ENCODE data around the gene ABHD6. TPM values are rescaled to one million over a fixed set of nuclear protein-coding genes. Genes with fewer than 3 reads are reported as not detected.

Gene ABHD6, protein sequence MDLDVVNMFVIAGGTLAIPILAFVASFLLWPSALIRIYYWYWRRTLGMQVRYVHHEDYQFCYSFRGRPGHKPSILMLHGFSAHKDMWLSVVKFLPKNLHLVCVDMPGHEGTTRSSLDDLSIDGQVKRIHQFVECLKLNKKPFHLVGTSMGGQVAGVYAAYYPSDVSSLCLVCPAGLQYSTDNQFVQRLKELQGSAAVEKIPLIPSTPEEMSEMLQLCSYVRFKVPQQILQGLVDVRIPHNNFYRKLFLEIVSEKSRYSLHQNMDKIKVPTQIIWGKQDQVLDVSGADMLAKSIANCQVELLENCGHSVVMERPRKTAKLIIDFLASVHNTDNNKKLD
- 10 to 100 TPM in 1 of 2 donors, 1 to 10 TPM in 1; 6.1 to 10.6 TPM for total RNA-seq

DNA sequence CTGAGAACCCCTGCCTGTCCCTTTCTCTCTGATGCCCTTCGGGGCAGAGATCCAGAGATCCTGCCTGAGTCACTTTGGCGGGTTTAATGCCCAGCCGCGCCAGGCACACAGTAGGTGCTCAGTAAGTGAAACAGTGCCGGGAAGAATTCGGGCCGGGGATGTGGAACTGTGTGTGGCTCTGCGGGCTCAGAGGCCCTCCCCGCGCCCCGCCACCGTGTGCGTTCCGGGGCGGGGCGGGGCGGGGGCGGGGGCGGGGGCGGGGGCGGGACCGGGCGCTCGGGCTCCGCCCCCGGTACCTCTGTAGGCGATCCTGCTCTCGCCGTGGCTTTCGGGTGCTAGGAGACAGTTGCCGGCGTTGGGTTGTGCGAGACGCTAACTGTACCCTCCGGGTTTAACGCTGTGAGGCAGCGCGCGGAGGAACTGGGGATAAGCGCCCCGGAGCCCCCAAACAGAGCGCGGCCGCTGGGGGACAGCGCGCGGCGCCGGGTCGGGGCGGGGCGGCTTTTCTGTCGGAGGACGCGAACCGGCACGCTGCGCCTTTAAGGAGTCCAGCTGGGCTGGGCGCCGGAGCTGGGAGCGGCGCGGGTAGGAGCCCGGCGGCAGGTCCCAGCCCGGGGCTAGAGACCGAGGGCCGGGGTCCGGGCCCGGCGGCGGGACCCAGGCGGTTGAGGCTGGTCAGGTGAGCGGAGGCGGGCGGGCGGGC lies at the start of gene ABHD6:
ABHD6 (plus strand) TSS at position 555 of the 703 bp plus-strand sequence. CDS start 18,795 bp downstream, outside the sequence.
- TF ChIP-seq, protein P1, sequence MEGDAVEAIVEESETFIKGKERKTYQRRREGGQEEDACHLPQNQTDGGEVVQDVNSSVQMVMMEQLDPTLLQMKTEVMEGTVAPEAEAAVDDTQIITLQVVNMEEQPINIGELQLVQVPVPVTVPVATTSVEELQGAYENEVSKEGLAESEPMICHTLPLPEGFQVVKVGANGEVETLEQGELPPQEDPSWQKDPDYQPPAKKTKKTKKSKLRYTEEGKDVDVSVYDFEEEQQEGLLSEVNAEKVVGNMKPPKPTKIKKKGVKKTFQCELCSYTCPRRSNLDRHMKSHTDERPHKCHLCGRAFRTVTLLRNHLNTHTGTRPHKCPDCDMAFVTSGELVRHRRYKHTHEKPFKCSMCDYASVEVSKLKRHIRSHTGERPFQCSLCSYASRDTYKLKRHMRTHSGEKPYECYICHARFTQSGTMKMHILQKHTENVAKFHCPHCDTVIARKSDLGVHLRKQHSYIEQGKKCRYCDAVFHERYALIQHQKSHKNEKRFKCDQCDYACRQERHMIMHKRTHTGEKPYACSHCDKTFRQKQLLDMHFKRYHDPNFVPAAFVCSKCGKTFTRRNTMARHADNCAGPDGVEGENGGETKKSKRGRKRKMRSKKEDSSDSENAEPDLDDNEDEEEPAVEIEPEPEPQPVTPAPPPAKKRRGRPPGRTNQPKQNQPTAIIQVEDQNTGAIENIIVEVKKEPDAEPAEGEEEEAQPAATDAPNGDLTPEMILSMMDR (IDR thresholded peaks at IDR 0.05) = peak; percentile 8
- H3K27me3 ChIP-seq (replicated peaks; ENCODE audit: insufficient read depth) = no peaks in the 10 kb centered on the region

GRCh38 chr3:58188173-58188564 lies 49.4 kb upstream of the ABHD6 start:
- ATAC-seq (ENCODE audit: insufficient number of reproducible peaks, low FRiP score, low read depth) = no peak
- TF ChIP-seq, protein P1 (IDR thresholded peaks at IDR 0.05) = no peak
- Histone ChIP-seq H3K27ac (no peak overlapping the region), H3K4me1 (ENCODE audit: control insufficient read depth in 1 of 2, low read depth in 2 of 2) (no peaks in the 10 kb centered on the region), H3K27me3 (replicated peaks; ENCODE audit: insufficient read depth) (no peaks in the 10 kb centered on the region), H3K36me3 (no peaks in the 10 kb centered on the region), H3K4me3 (no peak overlapping the region), H3K9me3 (no peaks in the 10 kb centered on the region)
- no peak for DNase-seq (ENCODE audit: low spot score)

More for the DNA sequence above, at the start of gene ABHD6:
- peaks cover 3 to 17% of the 10 kb centered on the region in 2 donors for H3K4me1 ChIP-seq (ENCODE audit: control insufficient read depth in 1 of 2, low read depth in 2 of 2)
- H3K9me3 ChIP-seq = no peaks in the 10 kb centered on the region
- no peaks in the 10 kb centered on the region for H3K36me3 ChIP-seq
- ATAC-seq (ENCODE audit: insufficient number of reproducible peaks, low FRiP score, low read depth) (peak; percentile 84), DNase-seq (ENCODE audit: low spot score) (peak; percentile 32)
- H3K27ac ChIP-seq = peak within 1 kb of the TSS; percentile 10 to 63
- peak within 1 kb of the TSS; percentile 80 for H3K4me3 ChIP-seq

- Histone ChIP-seq H3K27me3 (replicated peaks; ENCODE audit: insufficient read depth) (no peaks in the 10 kb centered on the region), H3K4me3 (no peak overlapping the region), H3K36me3 (no peaks in the 10 kb centered on the region), H3K9me3 (no peaks in the 10 kb centered on the region), H3K27ac (no peak overlapping the region), H3K4me1 (ENCODE audit: control insufficient read depth in 1 of 2, low read depth in 2 of 2) (no peaks in the 10 kb centered on the region)
- DNase-seq (ENCODE audit: low spot score) = no peak
- TF ChIP-seq, protein P1 (IDR thresholded peaks at IDR 0.05) = no peak
- no peak for ATAC-seq (ENCODE audit: insufficient number of reproducible peaks, low FRiP score, low read depth)
These were observed 48.6 kb upstream of the ABHD6 start for GRCh38 chr3:58188921-58189451.

- TF ChIP-seq, protein P1 (IDR thresholded peaks at IDR 0.05) = no peak
- Histone ChIP-seq H3K27ac (no peak overlapping the region), H3K36me3 (no peaks in the 10 kb centered on the region), H3K9me3 (no peaks in the 10 kb centered on the region), H3K4me1 (ENCODE audit: control insufficient read depth in 1 of 2, low read depth in 2 of 2) (no peaks in the 10 kb centered on the region), H3K4me3 (no peak overlapping the region), H3K27me3 (replicated peaks; ENCODE audit: insufficient read depth) (no peaks in the 10 kb centered on the region)
- no peak for ATAC-seq (ENCODE audit: insufficient number of reproducible peaks, low FRiP score, low read depth)
- DNase-seq (ENCODE audit: low spot score) = no peak
These were observed 47.9 kb upstream of the ABHD6 start for GRCh38 chr3:58189691-58190090.

- no peak for DNase-seq (ENCODE audit: low spot score)
- no peaks in the 10 kb centered on the region for H3K9me3 ChIP-seq
- no peak overlapping the region for H3K4me3 ChIP-seq
- no peaks in the 10 kb centered on the region for H3K36me3 ChIP-seq
- TF ChIP-seq, protein P1 (IDR thresholded peaks at IDR 0.05) = no peak
- no peaks in the 10 kb centered on the region for H3K4me1 ChIP-seq (ENCODE audit: control insufficient read depth in 1 of 2, low read depth in 2 of 2)
- ATAC-seq (ENCODE audit: insufficient number of reproducible peaks, low FRiP score, low read depth) = no peak
- no peak overlapping the region for H3K27ac ChIP-seq
- no peaks in the 10 kb centered on the region for H3K27me3 ChIP-seq (replicated peaks; ENCODE audit: insufficient read depth)
These were observed 47.3 kb upstream of the ABHD6 start for GRCh38 chr3:58190291-58190690.

All from thoracic aorta (tissue), 2 donors.